ENCODE measurements around the gene ANAPC13. TPM values are rescaled to one million over a fixed set of nuclear protein-coding genes. Genes with fewer than 3 reads are reported as not detected.

Gene ANAPC13
- total RNA-seq, 1 donor from 2014 or later, result 53.0 TPM

GRCh38 chr3:134483195-134483900 lies 2.4 kb downstream of the ANAPC13 start:
- peak; percentile 44 to 93 for DNase-seq (ENCODE audit: low read depth in 2 of 2)

- DNase-seq (ENCODE audit: low read depth in 2 of 2), result no peak
These were observed 3.2 kb downstream of the ANAPC13 start for GRCh38 chr3:134482622-134483021.

DNA sequence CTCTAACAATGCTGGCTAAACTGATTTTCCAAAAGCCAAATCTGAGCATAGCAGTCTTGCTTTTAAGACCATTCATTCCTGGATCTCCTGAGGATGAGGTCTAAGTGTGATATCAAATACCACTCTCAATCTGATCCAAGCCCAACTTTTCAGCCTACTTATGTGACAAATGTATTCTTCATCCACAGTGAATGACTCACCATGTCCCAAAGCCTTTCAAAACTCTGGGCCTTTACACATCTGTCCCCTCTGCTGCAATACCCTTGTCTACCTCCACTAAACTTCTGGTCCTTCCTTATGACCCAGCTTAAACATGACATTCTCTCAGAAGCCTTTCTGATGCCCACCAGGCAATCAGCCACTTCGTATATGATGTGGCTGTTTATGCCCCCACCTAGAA lies 4.6 kb downstream of the ANAPC13 start:
- no peak for DNase-seq (ENCODE audit: low read depth in 2 of 2)

- no peak for DNase-seq (ENCODE audit: low read depth in 2 of 2)
These were observed 5.2 kb downstream of the ANAPC13 start for GRCh38 chr3:134480546-134480945.

GRCh38 chr3:134477938-134478337 lies 7.8 kb downstream of the ANAPC13 start:
- no peak for DNase-seq (ENCODE audit: low read depth in 2 of 2)

DNA sequence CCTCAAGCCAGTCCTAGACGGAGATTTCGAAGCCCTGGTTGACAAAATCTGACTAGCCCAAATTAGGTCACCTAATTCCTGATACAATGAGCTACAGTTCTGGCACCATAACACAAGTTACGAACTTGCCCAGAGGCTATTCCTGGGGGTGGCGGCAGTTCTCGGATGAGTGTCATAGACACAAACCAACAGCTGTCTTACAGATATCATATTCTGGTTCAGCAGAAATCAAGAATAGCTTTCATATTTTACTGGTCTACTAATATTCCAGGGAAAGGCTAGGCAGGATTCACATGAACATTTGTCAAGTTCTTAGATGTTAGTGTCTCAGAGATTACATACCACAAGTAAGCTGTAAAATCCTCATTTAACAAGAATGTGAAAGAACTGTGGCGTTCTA lies 8.8 kb downstream of the ANAPC13 start:
- DNase-seq (ENCODE audit: low read depth in 2 of 2), result no peak

DNA sequence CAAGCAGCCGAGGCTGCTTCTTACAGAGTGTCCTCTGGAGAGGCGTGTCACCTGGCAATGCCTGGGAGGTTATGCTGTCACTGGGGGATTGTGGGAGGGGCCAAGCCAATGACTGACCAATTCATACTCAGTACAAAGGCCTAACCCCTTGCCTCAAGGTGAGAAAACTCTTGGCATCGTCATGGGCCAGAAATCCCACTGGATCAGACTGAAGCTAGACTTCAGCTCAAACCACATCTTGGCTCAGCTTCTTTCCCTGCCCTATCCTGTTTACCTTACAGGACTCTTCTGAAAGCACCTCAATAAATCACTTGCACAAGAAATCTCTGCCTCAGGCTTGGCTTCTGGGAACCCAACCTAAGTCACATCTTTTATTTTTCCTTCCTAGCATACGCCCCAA lies 9.5 kb downstream of the ANAPC13 start:
- no peak for DNase-seq (ENCODE audit: low read depth in 2 of 2)

- DNase-seq (ENCODE audit: low read depth in 2 of 2), result no peak
These were observed 10.8 kb downstream of the ANAPC13 start for GRCh38 chr3:134474956-134475355.

GRCh38 chr3:134473868-134474546 lies 11.8 kb downstream of the ANAPC13 start:
- DNase-seq (ENCODE audit: low read depth in 2 of 2), result peak; percentile 75 to 84

GRCh38 chr3:134472831-134473230 lies 13.0 kb downstream of the ANAPC13 start:
- no peak for DNase-seq (ENCODE audit: low read depth in 2 of 2)

GRCh38 chr3:134471521-134472193 lies 14.1 kb downstream of the ANAPC13 start:
- peak; percentile 53 to 86 for DNase-seq (ENCODE audit: low read depth in 2 of 2)

DNA sequence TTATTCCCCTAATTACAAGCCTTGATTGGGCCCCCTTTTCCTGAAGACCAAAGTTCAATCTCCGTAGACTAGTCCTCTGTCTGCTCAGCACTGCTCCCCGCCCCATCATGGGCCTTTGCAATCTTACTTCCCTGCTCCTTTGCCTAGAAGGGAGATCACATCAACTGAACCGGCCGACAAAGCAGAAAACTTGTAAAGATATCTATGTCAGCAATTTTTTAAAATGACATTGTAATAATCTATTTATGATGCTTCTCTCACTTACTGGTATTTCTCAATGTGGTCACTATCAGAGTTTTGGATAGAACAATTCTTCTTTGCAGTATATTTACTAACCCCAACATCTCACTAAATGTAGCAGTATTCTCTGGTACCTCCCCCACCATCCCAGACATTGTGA lies 17.3 kb downstream of the ANAPC13 start:
- DNase-seq (ENCODE audit: low read depth in 2 of 2), result no peak

DNA sequence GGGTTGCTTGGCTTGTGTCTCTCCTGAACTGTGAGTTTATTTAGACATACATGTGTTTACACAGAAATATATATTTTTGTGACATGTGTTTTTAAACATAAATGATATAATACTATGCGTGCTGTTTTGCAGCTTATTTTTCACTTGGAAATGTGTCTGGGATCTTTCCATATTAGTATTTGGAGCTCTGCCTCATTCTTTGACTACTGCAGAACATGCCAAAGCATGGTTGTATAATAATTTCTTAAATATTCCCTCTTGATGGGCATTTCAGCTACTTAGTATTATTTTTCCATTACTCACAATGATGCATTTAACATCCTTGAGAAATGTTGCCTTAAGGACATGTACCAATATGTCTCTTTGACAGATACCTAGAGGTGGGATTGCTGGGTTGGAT lies 19.5 kb downstream of the ANAPC13 start:
- no peak for DNase-seq (ENCODE audit: low read depth in 2 of 2)

- DNase-seq (ENCODE audit: low read depth in 2 of 2), result no peak
These were observed 21.0 kb downstream of the ANAPC13 start for GRCh38 chr3:134464689-134465365.

DNA sequence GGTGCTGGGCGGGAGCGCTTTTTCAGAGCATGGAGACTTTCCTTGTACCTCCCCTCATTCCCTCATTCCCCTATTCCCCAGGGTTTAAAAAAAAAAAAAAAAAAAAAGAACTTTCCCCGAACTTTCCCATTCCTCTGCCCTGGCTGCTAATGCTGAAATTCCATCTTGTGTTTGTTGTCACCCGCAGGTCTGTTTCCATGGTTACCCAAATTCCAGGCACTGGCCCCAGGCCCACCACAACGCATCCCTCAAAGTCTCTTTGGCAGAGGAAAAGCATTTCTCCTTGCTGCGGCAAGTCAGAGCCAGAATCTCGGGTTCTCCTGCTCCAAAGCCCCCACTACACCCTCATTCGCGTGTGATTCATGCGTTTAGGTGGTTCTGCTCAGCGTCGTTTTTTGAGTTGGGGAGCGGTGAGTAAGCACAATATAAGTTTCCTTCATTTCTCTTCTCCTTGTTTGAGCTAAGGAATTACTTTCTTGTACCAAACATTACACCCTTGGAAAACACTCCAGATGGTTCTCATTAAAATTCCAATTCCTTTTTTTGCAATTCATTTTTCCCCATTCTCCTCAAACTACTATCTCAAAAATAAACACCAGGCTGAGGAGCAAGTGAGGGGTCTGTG lies 21.6 kb downstream of the ANAPC13 start:
- no peak for DNase-seq (ENCODE audit: low read depth in 2 of 2)

DNA sequence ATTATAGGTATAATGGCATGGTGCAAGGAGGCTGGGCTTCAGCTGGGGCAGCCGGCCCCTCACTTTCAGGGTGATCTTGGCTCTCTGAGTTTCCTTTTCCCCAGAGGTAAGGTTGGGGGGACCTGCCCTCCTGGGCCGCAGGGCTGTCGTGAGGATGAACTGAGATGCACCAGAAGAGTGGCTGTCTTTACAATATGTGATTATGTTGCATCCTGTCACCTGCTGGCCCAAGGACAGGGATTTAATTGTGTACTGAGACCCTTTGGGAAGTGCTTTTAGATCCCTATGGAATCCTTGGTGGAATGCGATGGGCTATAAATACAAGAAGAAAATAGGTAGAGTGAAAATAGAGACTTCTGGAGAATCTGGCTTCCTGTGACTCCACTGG lies 22.1 kb downstream of the ANAPC13 start:
- no peak for DNase-seq (ENCODE audit: low read depth in 2 of 2)

DNA sequence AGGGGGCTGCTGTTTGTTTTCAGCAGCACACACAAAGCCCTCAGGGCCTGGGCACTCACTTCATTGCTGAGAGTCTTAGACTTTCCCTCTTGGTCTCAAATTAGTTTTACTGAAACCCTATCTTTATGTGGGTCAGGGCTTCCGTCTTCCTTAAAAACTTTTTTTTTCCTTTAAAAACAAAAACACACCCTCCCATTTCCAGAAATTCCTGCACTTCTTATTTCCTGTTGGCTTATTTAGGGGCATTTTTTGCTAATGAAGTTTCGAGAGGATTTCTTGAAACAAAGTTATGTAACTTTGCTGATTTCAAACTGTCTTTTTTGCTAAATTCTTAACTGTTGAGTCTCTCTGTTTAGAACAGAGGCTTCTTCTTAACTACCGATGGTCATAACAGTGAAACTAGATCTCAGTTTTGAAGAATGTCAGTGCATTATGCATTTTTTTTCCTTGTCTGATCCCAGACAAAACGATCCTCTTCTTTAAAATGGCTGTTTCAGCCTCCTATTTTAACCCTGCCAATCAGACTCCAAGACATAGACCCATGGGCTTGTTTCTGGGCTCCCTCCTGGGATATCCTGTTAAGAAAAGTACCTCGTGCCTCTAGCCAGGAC lies 23.3 kb downstream of the ANAPC13 start:
- DNase-seq (ENCODE audit: low read depth in 2 of 2), result no peak

DNA sequence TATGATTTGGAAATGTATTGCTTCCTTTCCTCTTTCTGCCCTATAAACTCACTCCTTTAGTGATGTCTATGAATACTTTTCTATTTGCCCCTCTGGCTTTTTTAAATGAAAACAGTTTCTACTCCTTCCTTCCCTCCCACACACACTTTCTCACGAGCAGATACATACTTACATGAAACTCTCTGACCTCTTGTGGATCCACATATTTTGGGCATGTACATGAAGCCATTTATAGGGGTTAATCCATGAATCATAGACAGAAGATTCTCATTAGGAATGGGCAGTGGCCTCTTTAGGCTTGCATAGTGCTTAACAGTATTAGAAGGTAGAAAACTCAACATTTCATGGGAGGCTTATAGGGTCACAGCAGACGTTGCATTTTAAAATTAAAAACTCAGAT lies 24.8 kb downstream of the ANAPC13 start:
- no peak for DNase-seq (ENCODE audit: low read depth in 2 of 2)

GRCh38 chr3:134459562-134459961 lies 26.2 kb downstream of the ANAPC13 start:
- no peak for DNase-seq (ENCODE audit: low read depth in 2 of 2)

DNA sequence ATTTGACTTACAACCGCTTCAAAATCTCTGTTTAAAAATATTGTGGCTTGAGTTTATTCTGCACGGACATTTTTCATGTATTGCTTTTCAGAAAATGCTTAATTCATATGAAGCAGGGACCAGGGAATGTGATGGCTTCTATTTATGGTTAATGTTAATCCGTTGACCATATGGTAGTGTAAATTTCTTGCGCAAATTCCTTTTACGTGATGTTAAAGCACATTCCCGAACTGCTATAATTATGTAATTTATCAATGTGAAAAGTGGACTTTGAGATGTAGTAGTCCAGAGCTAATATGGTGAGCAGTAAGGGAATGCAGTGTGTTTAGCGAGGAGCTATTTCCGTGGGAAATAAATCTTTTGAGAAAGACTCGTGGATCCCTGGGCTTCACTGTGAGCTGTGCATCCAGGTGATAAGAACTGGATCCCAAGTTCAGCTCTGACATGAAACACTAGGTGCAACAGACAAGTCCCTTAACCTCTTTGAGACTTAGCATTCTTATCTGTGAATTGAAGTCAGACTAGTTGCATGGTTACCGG lies 27.3 kb downstream of the ANAPC13 start:
- no peak for DNase-seq (ENCODE audit: low read depth in 2 of 2)
